B cell (primary cell): Measurements from ENCODE around the gene PXN. TPM values are rescaled to one million over a fixed set of nuclear protein-coding genes. Genes with fewer than 3 reads are reported as not detected.

ENCODE experiments used
- ATAC-seq: fragments of 200-7000 bp; cut with Tn5 transposase; one replicate; pipeline ENCODE4 v1.10.0; 2021; ENCODE audit warnings: low read depth, mild to moderate bottlenecking, moderate number of reproducible peaks, moderate library complexity
- CTCF ChIA-PET: fragments of 350-600 bp; sonication (Branson Sonifier 250); formaldehyde crosslinking; loops from one replicate; lab custom pipeline; 2021; ENCODE audit warnings: antibody characterized with exemption, inconsistent platforms; lab: Charles Lee
- POLR2A ChIA-PET: fragments of 350-600 bp; sonication (Branson Sonifier 250); formaldehyde crosslinking; loops from one replicate; lab custom pipeline; 2021; ENCODE audit warnings: antibody characterized with exemption; lab: Charles Lee
- DNase-seq: peaks from one replicate; pipeline ENCODE4 v3.0.0; 2013
- H2AFZ ChIP-seq: 2 replicates; pipeline ENCODE4 v1.6.1; 2012; ENCODE audit warnings: mild to moderate bottlenecking, low read depth, low read length; ENCODE audit not compliant: insufficient read depth, poor library complexity, severe bottlenecking
- H3K27ac ChIP-seq, 2 donors: 1 replicate in 1 of 2; 2 replicates in 1 of 2; pipeline ENCODE4 v1.5.1; 2012 to 2013; ENCODE audit warnings: low read length in 2 of 2, mild to moderate bottlenecking in 2 of 2, moderate library complexity in 1 of 2
- H3K27me3 ChIP-seq, 4 experiments: fragments of 200-600 bp in 1 of 4; sonication (generic) in 1 of 4; replicated peaks in 1 of 4; 1 replicate in 2 of 4; 2 replicates in 2 of 4; pipeline versions ENCODE4 v1.6.1 to v1.7.0; 2013 to 2016; ENCODE audit warnings: low read length in 3 of 4, mild to moderate bottlenecking in 2 of 4, mixed read lengths in 1 of 4, moderate library complexity in 1 of 4; ENCODE audit not compliant: insufficient read depth in 4 of 4, control insufficient read depth in 3 of 4; ENCODE audit errors: control extremely low read depth in 1 of 4
- H3K36me3 ChIP-seq, 2 experiments: replicated peaks in 1 of 2; 1 replicate in 1 of 2; 2 replicates in 1 of 2; pipeline versions ENCODE4 v1.6.1 to v1.7.1; 2013; ENCODE audit warnings: low read length in 1 of 2; ENCODE audit not compliant: insufficient read depth in 2 of 2, control insufficient read depth in 1 of 2; ENCODE audit errors: control extremely low read depth in 1 of 2, extremely low read depth in 1 of 2
- H3K4me1 ChIP-seq, 2 donors: fragments of 200-600 bp in 1 of 2; sonication (generic) in 1 of 2; 1 replicate in 1 of 2; 2 replicates in 1 of 2; pipeline versions ENCODE4 v1.5.1 to v1.6.1; 2013 to 2017; ENCODE audit warnings: low read length in 2 of 2; ENCODE audit not compliant: control insufficient read depth in 2 of 2, insufficient read depth in 2 of 2
- H3K4me2 ChIP-seq: replicated peaks from 2 replicates; pipeline ENCODE3; 2012; ENCODE audit warnings: mild to moderate bottlenecking, low read depth, low read length; ENCODE audit not compliant: poor library complexity, severe bottlenecking
- H3K4me3 ChIP-seq, 5 experiments: fragments of 200-600 bp in 1 of 5; sonication (generic) in 1 of 5; 1 replicate in 3 of 5; 2 replicates in 2 of 5; pipeline versions ENCODE4 v1.5.1 to v1.7.0; 2011 to 2016; ENCODE audit warnings: low read length in 4 of 5, mild to moderate bottlenecking in 4 of 5, low read depth in 2 of 5, control low read depth in 1 of 5, moderate library complexity in 1 of 5; ENCODE audit not compliant: insufficient read depth in 1 of 5; ENCODE audit errors: control extremely low read depth in 1 of 5, extremely low read depth in 1 of 5
- H3K79me2 ChIP-seq: fragments of 200-600 bp; sonication (generic); one replicate; pipeline ENCODE4 v1.6.0; 2016; ENCODE audit warnings: low read length; ENCODE audit not compliant: control insufficient read depth, insufficient read depth
- H3K9ac ChIP-seq: fragments of 200-600 bp; sonication (generic); 2 replicates; pipeline ENCODE4 v1.6.1; 2017; ENCODE audit warnings: mild to moderate bottlenecking, low read length, moderate library complexity
- H3K9me3 ChIP-seq, 3 donors: one replicate each; pipeline versions ENCODE4 v1.6.1 to v1.7.1; 2013; ENCODE audit warnings: low read length in 2 of 3; ENCODE audit not compliant: control insufficient read depth in 2 of 3, insufficient read depth in 1 of 3; ENCODE audit errors: control extremely low read depth in 1 of 3
- H4K20me1 ChIP-seq: 2 replicates; pipeline ENCODE4 v1.6.0; 2012; ENCODE audit warnings: mild to moderate bottlenecking, low read length; ENCODE audit not compliant: insufficient read depth, control insufficient read depth, poor library complexity, severe bottlenecking
- H3K27ac Mint-ChIP-seq: one replicate; pipeline ENCODE4 v1.8.0; 2021; ENCODE audit warnings: mixed read lengths
- H3K27me3 Mint-ChIP-seq: one replicate; pipeline ENCODE4 v1.8.0; 2021; ENCODE audit warnings: mixed read lengths
- H3K4me1 Mint-ChIP-seq: one replicate; pipeline ENCODE4 v1.8.0; 2021; ENCODE audit warnings: mixed read lengths
- H3K4me3 Mint-ChIP-seq: one replicate; pipeline ENCODE4 v1.8.0; 2021; ENCODE audit warnings: mixed read lengths
- H3K9me3 Mint-ChIP-seq: one replicate; pipeline ENCODE4 v1.8.0; 2022; ENCODE audit warnings: mixed read lengths; ENCODE audit not compliant: insufficient read depth
- CTCF ChIP-seq: fragments of 200-600 bp; IDR thresholded peaks from one replicate; pipeline ENCODE4 v1.8.0; 2022; ENCODE audit warnings: antibody characterized with exemption, mild to moderate bottlenecking
- EZH2 ChIP-seq: IDR thresholded peaks from 2 replicates; pipeline ENCODE4 v1.6.1; 2012; ENCODE audit warnings: borderline replicate concordance, low read depth, mild to moderate bottlenecking, moderate library complexity, low read length; ENCODE audit not compliant: insufficient read depth, poor library complexity, severe bottlenecking
- whole genome bisulfite sequencing: methylation state at CpG from one replicate; pipeline ENCODE4 v1.1.5; 2013; ENCODE audit warnings: missing lambda C conversion rate; ENCODE audit not compliant: insufficient coverage; 5-methylcytosine and 5-hydroxymethylcytosine counted together
- intact Hi-C: fragments of 100-400 bp; cut with micrococcal nuclease; formaldehyde crosslinking; loops from one replicate; pipeline ENCODE4 v1.10.0; 2022
- polyA plus RNA-seq: library from polyadenylated mRNA; depleted of rRNA; stranded (reverse); fragments of >200 nt; gene quantifications from 2 replicates; pipeline ENCODE4 v1.2.3, GENCODE V29; 2012
- total RNA-seq, 2 donors: library from RNA; stranded (reverse); fragments of 120-200 nt in 1 of 2; gene quantifications; 1 replicate in 1 of 2; 2 replicates in 1 of 2; pipeline versions ENCODE4 v1.2.3 to v1.2.4, GENCODE V29; 2013 to 2022

Gene PXN
- total and polyA plus RNA-seq, 2 donors (not counting 1 experiment from before 2014, with no cell fraction given): 2.0 to 3.1 TPM

- Mint-ChIP-seq H3K4me3 (no peak overlapping the region), H3K27me3 (peaks cover 50% of the 10 kb centered on the region), H3K27ac (no peak overlapping the region), H3K4me1 (peaks cover 19% of the 10 kb centered on the region), H3K9me3 (no peaks in the 10 kb centered on the region)
- Histone ChIP-seq H3K79me2 (no peaks in the 10 kb centered on the region), H3K9me3 (no peaks in the 10 kb centered on the region), H3K27me3 (peaks cover 0 to 67% (median 27%) of the 10 kb centered on the region in 4 experiments), H3K9ac (no peak overlapping the region), H3K4me3 (no peak overlapping the region), H4K20me1 (peaks cover 5% of the 10 kb centered on the region), H2AFZ (no peak overlapping the region), H3K27ac (no peak overlapping the region), H3K4me2 (no peak overlapping the region), H3K4me1 (peaks cover 31 to 32% of the 10 kb centered on the region in 2 donors), H3K36me3 (no peaks in the 10 kb centered on the region)
- no peak for ATAC-seq
- ChIA-PET CTCF (interaction anchor here (1.7 to 1.8 kb wide), 2 partner anchors 30 to 32 kb away, joined by 5 to 6 read pairs; no protein-coding TSS in a partner anchor), POLR2A (interaction anchor here (0.5 kb wide), 1 partner anchor 31 kb away, joined by 3 read pairs; no protein-coding TSS in a partner anchor)
- 100% methylated on average over 1 of the region's 5 CpGs for WGBS
- TF ChIP-seq CTCF: no peak
- no peak for DNase-seq
- intact Hi-C loops: no loop called here
Observed at GRCh38 chr12:120258323-120258896, 7.1 kb downstream of the PXN start.

- no peak overlapping the region for H3K27ac Mint-ChIP-seq
- 88% methylated on average over 9 of the region's 9 CpGs for WGBS
- H3K27ac ChIP-seq: no peak overlapping the region
- no peaks in the 10 kb centered on the region for H3K36me3 ChIP-seq
- peaks cover 23% of the 10 kb centered on the region for H3K4me1 Mint-ChIP-seq
- no peak for ATAC-seq
- no peak overlapping the region for H3K4me3 ChIP-seq
- POLR2A ChIA-PET: no interaction called here
- no peaks in the 10 kb centered on the region for H4K20me1 ChIP-seq
- CTCF ChIA-PET: interaction anchor here (1.0 to 1.8 kb wide), 4 partner anchors 8 to 56 kb away, joined by 3 to 7 read pairs (median 6); partner anchors contain the start of genes PXN and RPLP0
- no peak for DNase-seq
- H3K9ac ChIP-seq: no peak overlapping the region
- H3K79me2 ChIP-seq: no peaks in the 10 kb centered on the region
- H3K27me3 ChIP-seq: peaks cover 0 to 63% (median 20%) of the 10 kb centered on the region in 4 experiments
- intact Hi-C loops: no loop called here
- no peak overlapping the region for H3K4me2 ChIP-seq
- no peaks in the 10 kb centered on the region for H3K9me3 Mint-ChIP-seq
- peaks cover 31 to 32% of the 10 kb centered on the region in 2 donors for H3K4me1 ChIP-seq
- H3K4me3 Mint-ChIP-seq: no peak overlapping the region
- H2AFZ ChIP-seq: no peak overlapping the region
- TF ChIP-seq EZH2: no peak
- TF ChIP-seq CTCF: no peak
- peaks cover 45% of the 10 kb centered on the region for H3K27me3 Mint-ChIP-seq
- no peaks in the 10 kb centered on the region for H3K9me3 ChIP-seq
Observed at GRCh38 chr12:120257041-120257821, 8.3 kb downstream of the PXN start.
